Subcutaneous adipose tissue (tissue), 4 donors: ENCODE results near the gene SARM1. TPM values are rescaled to one million over a fixed set of nuclear protein-coding genes. Genes with fewer than 3 reads are reported as not detected.

Source experiments
- CTCF ChIP-seq: fragments of 450-650 bp; IDR thresholded peaks from one replicate; pipeline ENCODE4 v1.5.1; 2016; ENCODE audit warnings: low read depth, mild to moderate bottlenecking, control low read depth, antibody characterized with exemption, moderate library complexity
- total RNA-seq, 4 donors: library from RNA; depleted of rRNA; stranded (reverse); fragments of >200 nt; gene quantifications; one replicate each; pipeline ENCODE4 v1.1.0, GENCODE V29; 2016

SARM1 gene
- total RNA-seq, 4 donors from 2014 or later: 3.8 to 7.7 (median 5.9) TPM

GRCh38 chr17:28344011-28344410 lies 27.5 kb upstream of the SARM1 start:
- TF ChIP-seq CTCF: no peak

DNA sequence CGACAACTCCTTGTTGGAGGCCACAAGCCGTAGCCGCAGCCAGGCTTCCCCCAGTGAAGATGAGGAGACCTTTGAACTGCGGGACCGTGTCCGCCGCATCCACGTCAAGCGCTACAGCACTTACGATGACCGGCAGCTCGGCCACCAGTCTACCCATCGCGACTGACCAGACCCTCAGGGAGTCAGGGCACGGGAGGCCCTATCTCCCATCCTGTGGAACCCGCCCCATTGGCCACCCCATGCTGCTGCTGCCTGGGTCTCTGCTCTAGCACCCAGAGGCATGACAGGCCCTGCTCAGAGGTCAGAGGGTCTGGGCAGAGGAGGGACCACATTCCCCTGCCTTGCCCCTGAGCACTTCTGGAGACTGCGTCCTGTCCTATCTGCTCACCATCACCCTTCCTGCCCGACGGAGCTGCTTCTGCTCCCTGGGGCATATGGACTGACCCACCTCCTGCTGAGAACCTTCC lies 27.0 kb upstream of the SARM1 start:
- no peak for TF ChIP-seq CTCF

- TF ChIP-seq CTCF: no peak
Observed at GRCh38 chr17:28345419-28346198, 25.9 kb upstream of the SARM1 start.

GRCh38 chr17:28346199-28346580 lies 25.3 kb upstream of the SARM1 start:
- no peak for TF ChIP-seq CTCF

DNA sequence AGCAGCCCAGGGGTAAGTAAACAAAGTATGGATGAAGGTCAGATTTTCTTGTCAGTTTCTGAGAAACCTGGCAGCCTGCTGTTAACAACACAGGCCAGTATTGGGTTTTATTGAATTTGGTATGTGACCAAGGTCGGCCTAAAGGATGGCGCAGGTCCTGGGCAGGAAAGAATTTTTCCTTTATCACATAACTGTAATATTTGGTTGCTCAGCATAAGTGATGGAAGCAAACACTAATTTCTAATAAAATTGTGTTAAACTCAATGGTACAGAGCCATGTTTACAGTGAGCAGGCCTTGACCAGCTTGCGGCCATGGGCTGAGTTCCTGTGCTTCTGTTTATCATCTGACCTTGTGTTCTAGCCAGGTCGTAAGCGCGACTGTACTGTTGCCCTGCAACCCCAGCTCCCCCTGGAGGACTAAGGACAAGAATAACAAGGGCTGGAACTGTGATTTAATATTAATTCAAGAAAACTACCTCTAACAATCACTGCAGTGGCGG lies 24.7 kb upstream of the SARM1 start:
- no peak for TF ChIP-seq CTCF

- TF ChIP-seq CTCF: no peak
Observed at GRCh38 chr17:28347261-28347891, 24.1 kb upstream of the SARM1 start.

DNA sequence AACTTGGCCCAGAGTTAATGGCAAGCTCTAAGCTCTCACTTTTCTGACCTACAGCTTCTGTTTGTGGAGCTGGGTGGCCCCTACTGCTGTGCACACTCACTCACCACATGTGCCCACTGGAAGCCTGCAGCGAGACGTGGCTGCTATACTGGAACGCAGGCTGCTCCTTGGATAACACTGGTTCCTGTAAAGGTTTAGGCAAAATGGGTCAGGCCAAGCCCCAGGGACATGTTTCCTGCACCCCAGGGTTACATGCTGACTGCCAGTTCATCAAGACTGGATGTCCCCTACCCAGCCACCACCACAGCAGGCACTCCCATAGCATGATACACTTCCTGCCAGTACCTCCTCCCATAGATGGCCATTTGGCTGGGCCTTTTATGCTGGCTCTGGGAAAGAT lies 22.5 kb upstream of the SARM1 start:
- no peak for TF ChIP-seq CTCF
